Body of pancreas (tissue), 4 donors: Measurements from ENCODE around the gene SNHG17. TPM values are rescaled to one million over a fixed set of nuclear protein-coding genes. Genes with fewer than 3 reads are reported as not detected.

Experiments used
- ATAC-seq: fragments of 150-250 bp; one replicate; pipeline ENCODE4 v1.9.1; 2016
- DNase-seq, 4 donors: peaks; one replicate each; pipeline ENCODE4 v3.0.0-alpha.2; 2019
- H3K27ac ChIP-seq, 4 donors: fragments of 200-600 bp; sonication (generic); 1 replicate in 3 of 4; 2 replicates in 1 of 4; pipeline versions ENCODE4 v1.5.1 to v1.6.1; 2016 to 2019; ENCODE audit warnings: mild to moderate bottlenecking in 1 of 4, mixed read lengths in 1 of 4, moderate library complexity in 1 of 4
- H3K27me3 ChIP-seq, 2 donors: fragments of 200-600 bp; sonication (generic); one replicate each; pipeline ENCODE4 v1.6.0; 2016; ENCODE audit warnings: mild to moderate bottlenecking in 1 of 2
- H3K36me3 ChIP-seq, 2 donors: fragments of 200-600 bp; sonication (generic); replicated peaks in 1 of 2; 2 replicates each; pipeline ENCODE4 v1.5.1; 2016; ENCODE audit warnings: low read depth in 2 of 2; ENCODE audit not compliant: insufficient read depth in 1 of 2
- H3K4me1 ChIP-seq: fragments of 200-600 bp; sonication (generic); one replicate; pipeline ENCODE4 v1.6.0; 2016
- H3K4me3 ChIP-seq, 2 donors: fragments of 200-600 bp; sonication (generic); 1 replicate in 1 of 2; 2 replicates in 1 of 2; pipeline ENCODE4 v1.5.1; 2016 to 2019
- H3K9me3 ChIP-seq, 3 donors: fragments of 200-600 bp; sonication (generic); 1 replicate in 2 of 3; 2 replicates in 1 of 3; pipeline ENCODE4 v1.5.1; 2016
- CTCF ChIP-seq, 7 experiments: fragments of 450-650 bp in 4 of 7; fragments of 200-600 bp in 3 of 7; sonication (generic) in 3 of 7; IDR thresholded peaks; one replicate each; pipeline ENCODE4 v1.5.1; 2016 to 2019; ENCODE audit warnings: antibody characterized with exemption in 7 of 7
- POLR2A ChIP-seq, 3 donors: fragments of 450-650 bp; IDR thresholded peaks; one replicate each; pipeline ENCODE4 v1.6.1; 2016; ENCODE audit warnings: antibody characterized with exemption in 3 of 3, mild to moderate bottlenecking in 2 of 3
- WGBS, 2 donors: methylation state at CpG; one replicate each; pipeline ENCODE4 v1.1.5; 2017; 5-methylcytosine and 5-hydroxymethylcytosine counted together
- intact Hi-C: fragments of 100-400 bp; cut with DNase I; formaldehyde crosslinking; loops from one replicate; pipeline ENCODE4 v1.15.1; 2023
- total RNA-seq, 2 donors: library from RNA; depleted of rRNA; stranded (reverse); fragments of >200 nt; gene quantifications; one replicate each; pipeline ENCODE4 v1.1.0, GENCODE V29; 2016

SNHG17 gene
- total RNA-seq, 2 donors from 2014 or later: 18.2 to 42.5 TPM

- peaks cover 2 to 48% of the 10 kb centered on the region in 2 donors for H3K36me3 ChIP-seq
- ATAC-seq: no peak
- WGBS, 2 donors: 85 to 86% methylated on average over 5 to 8 of the region's 8 CpGs
Observed at GRCh38 chr20:38430679-38431325, 4.3 kb downstream of the SNHG17 start.

GRCh38 chr20:38429301-38429700 lies 5.8 kb downstream of the SNHG17 start:
- peaks cover 7 to 62% of the 10 kb centered on the region in 2 donors for H3K36me3 ChIP-seq
- TF ChIP-seq CTCF (IDR thresholded peaks at IDR 0.05) (no peak), POLR2A (IDR thresholded peaks at IDR 0.05) (no peak)
- DNase-seq: no peak
- no peak overlapping the region for H3K27ac ChIP-seq
- no peaks in the 10 kb centered on the region for H3K9me3 ChIP-seq
- no peaks in the 10 kb centered on the region for H3K27me3 ChIP-seq
- WGBS, 2 donors: 88 to 91% methylated on average over 3 of the region's 3 CpGs
- H3K4me3 ChIP-seq: no peak overlapping the region
- intact Hi-C loops: no loop called here
- peaks cover 9% of the 10 kb centered on the region for H3K4me1 ChIP-seq
- ATAC-seq: no peak

More at GRCh38 chr20:38430679-38431325, 4.3 kb downstream of the SNHG17 start:
- TF ChIP-seq CTCF (IDR thresholded peaks at IDR 0.05) (no peak), POLR2A (IDR thresholded peaks at IDR 0.05) (no peak)
- Histone ChIP-seq H3K9me3 (no peaks in the 10 kb centered on the region), H3K27me3 (no peaks in the 10 kb centered on the region), H3K27ac (no peak overlapping the region), H3K4me3 (no peak overlapping the region), H3K4me1 (peaks cover 11% of the 10 kb centered on the region)
- intact Hi-C loops: no loop called here
- DNase-seq: no peak

DNA sequence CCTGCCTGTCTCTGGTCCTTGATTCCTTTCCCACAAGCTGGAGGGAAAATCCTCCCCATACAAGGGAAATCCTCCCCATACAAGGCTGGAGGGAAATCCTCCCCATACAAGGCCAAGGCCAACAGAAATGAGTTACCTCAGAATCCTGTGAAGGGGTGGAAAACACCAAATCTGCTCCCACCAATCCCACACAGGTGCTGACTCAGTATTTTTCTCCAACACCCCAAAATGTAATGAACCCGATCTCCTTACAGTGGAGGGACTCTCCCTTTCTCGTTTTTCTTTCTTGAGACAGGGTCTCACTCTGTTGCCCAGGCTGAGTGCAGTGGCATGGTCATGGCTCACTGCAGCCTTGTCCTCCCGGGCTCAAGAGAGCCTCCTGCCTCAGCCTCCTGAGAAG lies 6.3 kb downstream of the SNHG17 start:
- Histone ChIP-seq H3K27ac (no peak overlapping the region), H3K9me3 (no peaks in the 10 kb centered on the region), H3K36me3 (peaks cover 7 to 66% of the 10 kb centered on the region in 2 donors), H3K4me1 (peaks cover 4% of the 10 kb centered on the region), H3K27me3 (no peaks in the 10 kb centered on the region), H3K4me3 (no peak overlapping the region)
- intact Hi-C loops: no loop called here
- TF ChIP-seq CTCF (IDR thresholded peaks at IDR 0.05): no peak
- TF ChIP-seq POLR2A (IDR thresholded peaks at IDR 0.05): no peak
- 90 to 97% methylated on average over 3 of the region's 3 CpGs for WGBS, 2 donors
- no peak for ATAC-seq
- no peak for DNase-seq

DNA sequence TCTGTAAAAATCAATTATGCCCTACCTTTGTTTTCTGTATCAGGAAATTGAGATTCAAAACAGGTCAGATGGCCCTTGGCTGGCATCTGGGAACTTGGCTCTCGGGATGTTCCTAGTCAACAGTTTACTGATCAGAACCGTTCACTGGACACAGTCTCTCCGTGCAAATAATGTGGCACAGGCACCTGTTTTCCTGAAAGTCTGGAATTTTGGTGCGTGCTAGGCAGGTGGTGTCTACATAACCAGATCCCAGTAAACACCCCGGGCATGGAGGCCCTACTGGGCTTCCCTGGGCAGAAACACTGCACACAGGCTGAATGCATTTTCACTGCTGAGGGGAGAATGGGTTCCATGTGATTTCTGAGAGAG lies 7.5 kb downstream of the SNHG17 start:
- no peak overlapping the region for H3K4me3 ChIP-seq
- DNase-seq (no peak), ATAC-seq (no peak)
- intact Hi-C loops: no loop called here
- no peaks in the 10 kb centered on the region for H3K4me1 ChIP-seq
- WGBS, 2 donors: 65 to 81% methylated on average over 4 to 5 of the region's 5 CpGs
- no peak for TF ChIP-seq CTCF (IDR thresholded peaks at IDR 0.05)
- TF ChIP-seq POLR2A (IDR thresholded peaks at IDR 0.05): no peak
- no peaks in the 10 kb centered on the region for H3K9me3 ChIP-seq
- peaks cover 7 to 70% of the 10 kb centered on the region in 2 donors for H3K36me3 ChIP-seq
- no peak overlapping the region for H3K27ac ChIP-seq
- H3K27me3 ChIP-seq: no peaks in the 10 kb centered on the region
